ENCODE data around the gene FKBP1A. TPM values are rescaled to one million over a fixed set of nuclear protein-coding genes. Genes with fewer than 3 reads are reported as not detected.

Gene FKBP1A
- total RNA-seq, 1 donor from 2014 or later, result 291 TPM

DNA sequence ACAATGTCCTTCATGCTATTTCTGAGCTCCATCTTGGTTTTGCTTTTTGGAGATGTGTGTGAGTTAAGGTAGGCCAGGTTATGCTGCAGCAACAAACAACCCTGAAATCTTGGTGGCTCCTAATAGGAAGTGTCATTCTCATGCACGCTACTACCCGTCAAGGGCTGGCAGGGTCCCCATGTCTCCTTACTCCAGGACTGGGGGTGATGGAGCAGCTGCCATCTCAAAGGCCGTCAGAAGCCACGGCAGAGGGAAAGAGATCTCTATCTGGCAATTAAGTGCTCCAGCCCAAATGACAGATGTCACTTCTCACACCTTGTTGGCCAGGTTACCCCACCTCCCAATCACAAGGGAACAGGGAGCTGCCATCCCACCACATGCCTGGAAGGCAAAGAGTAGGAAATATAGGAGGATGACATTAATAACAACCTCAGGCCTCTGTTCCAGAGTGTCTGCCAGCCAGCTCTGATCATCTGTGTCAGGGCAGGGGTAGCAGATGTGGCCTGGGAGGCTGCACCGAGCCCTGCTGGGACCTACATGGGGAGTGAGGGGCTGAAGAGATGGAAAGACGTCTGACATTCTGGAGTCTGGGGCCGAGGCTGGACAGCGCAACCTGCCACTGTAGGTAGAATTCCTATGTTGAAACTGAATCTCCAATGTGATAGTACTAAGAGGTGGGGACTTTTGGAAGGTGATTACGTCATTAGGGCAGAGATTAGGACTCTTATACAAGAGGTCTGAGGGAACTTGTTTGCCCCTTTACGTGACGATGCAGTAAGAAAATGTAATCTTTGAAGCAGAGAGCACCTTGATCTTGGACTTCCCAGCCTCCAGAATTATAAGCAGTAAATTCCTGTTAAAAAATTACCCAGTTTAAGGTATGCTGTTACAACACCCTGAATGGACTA, 59.1 kb downstream of the FKBP1A start:
- ATAC-seq (no peak), DNase-seq (no peak)
- no peaks in the 10 kb centered on the region for H3K36me3 ChIP-seq
- no peaks in the 10 kb centered on the region for H3K9me3 ChIP-seq
- peak overlapping the region; percentile 61 for H3K27ac ChIP-seq
- H3K4me3 ChIP-seq, result no peak overlapping the region
- intact Hi-C loops (cut with DNase I), result no loop called here
- H3K27me3 ChIP-seq (ENCODE audit: low read depth), result no peaks in the 10 kb centered on the region
- peaks cover 76% of the 10 kb centered on the region for H3K4me1 ChIP-seq
- TF ChIP-seq, protein P1, sequence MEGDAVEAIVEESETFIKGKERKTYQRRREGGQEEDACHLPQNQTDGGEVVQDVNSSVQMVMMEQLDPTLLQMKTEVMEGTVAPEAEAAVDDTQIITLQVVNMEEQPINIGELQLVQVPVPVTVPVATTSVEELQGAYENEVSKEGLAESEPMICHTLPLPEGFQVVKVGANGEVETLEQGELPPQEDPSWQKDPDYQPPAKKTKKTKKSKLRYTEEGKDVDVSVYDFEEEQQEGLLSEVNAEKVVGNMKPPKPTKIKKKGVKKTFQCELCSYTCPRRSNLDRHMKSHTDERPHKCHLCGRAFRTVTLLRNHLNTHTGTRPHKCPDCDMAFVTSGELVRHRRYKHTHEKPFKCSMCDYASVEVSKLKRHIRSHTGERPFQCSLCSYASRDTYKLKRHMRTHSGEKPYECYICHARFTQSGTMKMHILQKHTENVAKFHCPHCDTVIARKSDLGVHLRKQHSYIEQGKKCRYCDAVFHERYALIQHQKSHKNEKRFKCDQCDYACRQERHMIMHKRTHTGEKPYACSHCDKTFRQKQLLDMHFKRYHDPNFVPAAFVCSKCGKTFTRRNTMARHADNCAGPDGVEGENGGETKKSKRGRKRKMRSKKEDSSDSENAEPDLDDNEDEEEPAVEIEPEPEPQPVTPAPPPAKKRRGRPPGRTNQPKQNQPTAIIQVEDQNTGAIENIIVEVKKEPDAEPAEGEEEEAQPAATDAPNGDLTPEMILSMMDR (IDR thresholded peaks at IDR 0.05), result no peak

DNA sequence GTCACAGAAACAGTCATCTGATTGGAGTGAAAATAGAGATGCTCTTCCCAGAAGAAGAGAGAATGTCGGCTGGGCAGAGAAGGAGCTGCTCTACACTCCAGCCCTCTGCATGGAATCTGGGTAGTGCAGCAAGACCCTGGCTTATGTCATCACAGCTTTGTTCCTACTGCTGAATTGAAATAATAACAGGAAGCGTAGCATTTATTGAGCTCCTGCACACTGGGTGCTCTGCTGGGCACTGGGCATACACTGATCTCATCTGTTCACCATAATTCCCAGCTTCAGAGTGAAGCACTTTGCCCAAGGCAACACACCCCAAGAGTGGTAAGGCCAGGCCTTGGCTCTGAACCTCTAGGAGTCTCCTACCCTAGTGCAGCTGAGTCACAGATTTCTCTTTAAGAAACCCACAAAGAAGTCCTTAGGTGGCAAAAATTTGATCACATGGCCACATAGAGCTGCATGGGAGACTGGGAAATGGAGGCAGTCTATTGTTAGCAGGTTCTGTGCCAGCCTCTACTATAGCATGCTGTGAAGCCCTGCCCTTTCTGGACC, 60.0 kb downstream of the FKBP1A start:
- no peaks in the 10 kb centered on the region for H3K36me3 ChIP-seq
- no peak for ATAC-seq
- DNase-seq, result no peak
- peaks cover 78% of the 10 kb centered on the region for H3K4me1 ChIP-seq
- H3K27ac ChIP-seq, result peak overlapping the region; percentile 61
- H3K9me3 ChIP-seq, result no peaks in the 10 kb centered on the region
- TF ChIP-seq, protein P1 (IDR thresholded peaks at IDR 0.05), result no peak
- intact Hi-C loops (cut with DNase I), result no loop called here
- H3K4me3 ChIP-seq, result no peak overlapping the region
- H3K27me3 ChIP-seq (ENCODE audit: low read depth), result no peaks in the 10 kb centered on the region

DNA sequence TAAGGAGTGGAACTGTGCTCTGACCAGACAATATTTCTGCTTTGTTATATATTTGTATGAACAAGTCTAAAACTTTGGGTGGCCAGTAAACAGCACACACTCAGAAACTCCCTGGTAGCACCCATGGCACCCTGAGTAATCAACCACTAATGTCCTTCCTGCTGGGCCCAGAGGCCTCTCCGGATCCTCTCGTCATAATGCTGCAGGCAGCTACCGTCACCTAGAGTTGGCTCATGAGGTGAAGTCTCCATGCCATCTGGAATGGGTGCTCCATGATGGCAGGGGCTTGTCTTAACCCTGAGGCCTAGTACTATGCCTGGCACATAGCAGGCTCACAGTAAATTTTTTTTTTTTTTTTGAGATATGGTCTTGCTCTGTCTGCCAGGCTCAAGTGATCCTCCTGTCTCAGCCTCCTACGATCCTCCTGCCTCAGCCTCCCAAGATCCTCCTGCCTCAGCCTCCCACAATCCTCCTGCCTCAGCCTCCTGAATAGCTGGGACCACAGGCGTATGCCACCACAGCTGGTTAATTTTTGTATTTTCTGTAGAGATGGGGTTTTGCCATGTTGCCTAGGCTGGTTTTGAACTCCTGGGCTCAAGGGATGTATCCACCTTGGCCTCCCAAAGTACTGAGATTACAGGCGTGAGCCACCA, 60.9 kb downstream of the FKBP1A start:
- no peak overlapping the region for H3K4me3 ChIP-seq
- H3K27ac ChIP-seq, result peak overlapping the region; percentile 98
- no peaks in the 10 kb centered on the region for H3K27me3 ChIP-seq (ENCODE audit: low read depth)
- ATAC-seq (no peak), DNase-seq (no peak)
- no peaks in the 10 kb centered on the region for H3K36me3 ChIP-seq
- intact Hi-C loops (cut with DNase I), result no loop called here
- no peaks in the 10 kb centered on the region for H3K9me3 ChIP-seq
- TF ChIP-seq, protein P1 (IDR thresholded peaks at IDR 0.05), result no peak
- peaks cover 78% of the 10 kb centered on the region for H3K4me1 ChIP-seq

DNA sequence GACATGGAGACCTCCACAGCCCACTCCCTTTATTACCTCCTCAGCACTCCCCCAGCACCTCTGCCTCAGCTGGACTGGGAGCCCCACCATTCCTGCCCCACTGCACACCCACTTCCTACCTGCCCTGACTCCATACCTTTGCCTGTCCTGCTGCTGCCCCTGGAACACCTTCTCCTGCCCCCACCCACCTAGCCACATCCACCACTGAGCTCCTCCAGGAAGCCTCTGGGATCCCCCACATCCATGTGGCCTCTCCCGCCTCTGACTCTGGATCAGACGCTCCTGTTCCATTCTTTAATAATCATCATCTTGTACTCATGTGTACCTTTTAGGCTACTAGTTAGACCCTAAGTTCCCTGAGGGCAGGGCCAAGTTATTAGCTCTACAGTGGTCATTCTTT, 61.8 kb downstream of the FKBP1A start:
- Histone ChIP-seq H3K27ac (peak overlapping the region; percentile 98), H3K4me1 (peaks cover 78% of the 10 kb centered on the region), H3K27me3 (ENCODE audit: low read depth) (no peaks in the 10 kb centered on the region), H3K9me3 (no peaks in the 10 kb centered on the region), H3K4me3 (no peak overlapping the region), H3K36me3 (no peaks in the 10 kb centered on the region)
- ATAC-seq (no peak), DNase-seq (no peak)
- TF ChIP-seq, protein P1 (IDR thresholded peaks at IDR 0.05), result no peak
- intact Hi-C loops (cut with DNase I), result no loop called here

DNA sequence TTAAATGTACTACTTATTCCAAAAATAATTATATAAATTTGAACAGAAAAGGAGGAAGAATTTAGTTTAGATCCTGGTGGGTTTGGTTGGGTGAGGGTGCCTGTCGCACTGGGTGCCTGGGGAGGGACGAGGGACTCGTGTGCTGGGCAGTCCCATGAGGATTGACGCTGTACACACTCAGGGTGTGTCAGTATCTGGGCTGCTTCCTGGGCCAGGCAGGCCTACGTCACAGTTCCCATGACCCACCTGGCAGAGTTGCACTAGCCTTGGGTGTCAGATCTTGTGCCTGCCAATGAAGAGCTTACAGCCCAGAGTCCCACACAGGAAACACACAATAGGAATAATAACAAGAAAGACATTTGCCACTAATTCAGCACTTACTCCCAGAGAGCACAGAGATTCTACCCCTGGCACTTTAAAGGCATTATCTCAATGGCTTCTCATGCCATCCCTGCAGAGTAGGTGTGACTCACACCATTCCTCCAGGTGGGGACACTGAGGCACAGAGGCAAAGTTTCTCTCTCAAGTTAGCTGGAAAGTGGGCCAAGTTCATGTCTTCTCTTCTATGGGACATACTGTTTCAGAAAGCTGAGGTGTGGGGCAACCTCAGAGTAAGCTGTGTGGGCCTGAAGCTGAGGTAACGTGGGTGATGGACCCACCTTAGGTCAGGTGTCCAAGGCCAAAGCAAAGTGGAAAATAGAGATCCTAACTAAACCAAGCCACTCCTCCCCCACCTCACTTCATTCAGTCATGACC, 62.6 kb downstream of the FKBP1A start:
- TF ChIP-seq, protein P1 (IDR thresholded peaks at IDR 0.05), result no peak
- intact Hi-C loops (cut with DNase I), result no loop called here
- DNase-seq (no peak), ATAC-seq (peak in 1 of 2 donors; percentile 12)
- Histone ChIP-seq H3K4me3 (no peak overlapping the region), H3K27me3 (ENCODE audit: low read depth) (no peaks in the 10 kb centered on the region), H3K36me3 (no peaks in the 10 kb centered on the region), H3K27ac (peak overlapping the region; percentile 98), H3K4me1 (peaks cover 75% of the 10 kb centered on the region), H3K9me3 (no peaks in the 10 kb centered on the region)
